Measurements from ENCODE around the gene AUTS2.

Gene AUTS2

GRCh38 chr7:70421319-70421718, 823.0 kb downstream of the AUTS2 start:
- no peaks in the 10 kb centered on the region for H3K36me3 ChIP-seq (ENCODE audit: control insufficient read depth in 2 of 2, insufficient read depth in 2 of 2, low read length in 2 of 2)
- H3K27me3 ChIP-seq (ENCODE audit: control insufficient read depth in 2 of 2, insufficient read depth in 2 of 2, low read length in 2 of 2) = no peaks in the 10 kb centered on the region
- no peaks in the 10 kb centered on the region for H3K4me1 ChIP-seq (ENCODE audit: control insufficient read depth in 2 of 2, insufficient read depth in 2 of 2, low read length in 2 of 2)
- no peak overlapping the region for H3K27ac ChIP-seq (ENCODE audit: low read depth in 2 of 2, low read length in 2 of 2)
- H3K9ac ChIP-seq (ENCODE audit: low read depth in 1 of 2, low read length in 2 of 2) = no peak overlapping the region
- no peaks in the 10 kb centered on the region for H3K9me3 ChIP-seq (ENCODE audit: control insufficient read depth in 2 of 2, low read length in 2 of 2)
- no peak overlapping the region for H3K4me3 ChIP-seq (ENCODE audit: low read length in 2 of 2)

GRCh38 chr7:70426249-70426880, 828.1 kb downstream of the AUTS2 start:
- H3K4me3 ChIP-seq (ENCODE audit: low read length in 2 of 2) = no peak overlapping the region
- H3K9me3 ChIP-seq (ENCODE audit: control insufficient read depth in 2 of 2, low read length in 2 of 2) = no peaks in the 10 kb centered on the region
- H3K27me3 ChIP-seq (ENCODE audit: control insufficient read depth in 2 of 2, insufficient read depth in 2 of 2, low read length in 2 of 2) = no peaks in the 10 kb centered on the region
- H3K36me3 ChIP-seq (ENCODE audit: control insufficient read depth in 2 of 2, insufficient read depth in 2 of 2, low read length in 2 of 2) = no peaks in the 10 kb centered on the region
- no peak overlapping the region for H3K27ac ChIP-seq (ENCODE audit: low read depth in 2 of 2, low read length in 2 of 2)
- no peaks in the 10 kb centered on the region for H3K4me1 ChIP-seq (ENCODE audit: control insufficient read depth in 2 of 2, insufficient read depth in 2 of 2, low read length in 2 of 2)
- H3K9ac ChIP-seq (ENCODE audit: low read depth in 1 of 2, low read length in 2 of 2) = no peak overlapping the region

- Histone ChIP-seq H3K4me1 (ENCODE audit: control insufficient read depth in 2 of 2, insufficient read depth in 2 of 2, low read length in 2 of 2) (no peaks in the 10 kb centered on the region), H3K27ac (ENCODE audit: low read depth in 2 of 2, low read length in 2 of 2) (no peak overlapping the region), H3K36me3 (ENCODE audit: control insufficient read depth in 2 of 2, insufficient read depth in 2 of 2, low read length in 2 of 2) (no peaks in the 10 kb centered on the region), H3K9me3 (ENCODE audit: control insufficient read depth in 2 of 2, low read length in 2 of 2) (no peaks in the 10 kb centered on the region), H3K9ac (ENCODE audit: low read depth in 1 of 2, low read length in 2 of 2) (no peak overlapping the region), H3K27me3 (ENCODE audit: control insufficient read depth in 2 of 2, insufficient read depth in 2 of 2, low read length in 2 of 2) (no peaks in the 10 kb centered on the region), H3K4me3 (ENCODE audit: low read length in 2 of 2) (no peak overlapping the region)
Measured at GRCh38 chr7:70432567-70433001, 834.3 kb downstream of the AUTS2 start.

- Histone ChIP-seq H3K4me1 (ENCODE audit: control insufficient read depth in 2 of 2, insufficient read depth in 2 of 2, low read length in 2 of 2) (no peaks in the 10 kb centered on the region), H3K27me3 (ENCODE audit: control insufficient read depth in 2 of 2, insufficient read depth in 2 of 2, low read length in 2 of 2) (no peaks in the 10 kb centered on the region), H3K27ac (ENCODE audit: low read depth in 2 of 2, low read length in 2 of 2) (no peak overlapping the region), H3K9me3 (ENCODE audit: control insufficient read depth in 2 of 2, low read length in 2 of 2) (no peaks in the 10 kb centered on the region), H3K36me3 (ENCODE audit: control insufficient read depth in 2 of 2, insufficient read depth in 2 of 2, low read length in 2 of 2) (no peaks in the 10 kb centered on the region), H3K4me3 (ENCODE audit: low read length in 2 of 2) (no peak overlapping the region), H3K9ac (ENCODE audit: low read depth in 1 of 2, low read length in 2 of 2) (no peak overlapping the region)
Measured at GRCh38 chr7:70434376-70434775, 836.1 kb downstream of the AUTS2 start.

- Histone ChIP-seq H3K9ac (ENCODE audit: low read depth in 1 of 2, low read length in 2 of 2) (no peak overlapping the region), H3K9me3 (ENCODE audit: control insufficient read depth in 2 of 2, low read length in 2 of 2) (no peaks in the 10 kb centered on the region), H3K4me3 (ENCODE audit: low read length in 2 of 2) (no peak overlapping the region), H3K27ac (ENCODE audit: low read depth in 2 of 2, low read length in 2 of 2) (no peak overlapping the region), H3K27me3 (ENCODE audit: control insufficient read depth in 2 of 2, insufficient read depth in 2 of 2, low read length in 2 of 2) (no peaks in the 10 kb centered on the region), H3K36me3 (ENCODE audit: control insufficient read depth in 2 of 2, insufficient read depth in 2 of 2, low read length in 2 of 2) (no peaks in the 10 kb centered on the region), H3K4me1 (ENCODE audit: control insufficient read depth in 2 of 2, insufficient read depth in 2 of 2, low read length in 2 of 2) (no peaks in the 10 kb centered on the region)
Measured at GRCh38 chr7:70434821-70435220, 836.5 kb downstream of the AUTS2 start.

GRCh38 chr7:70435634-70436033, 837.4 kb downstream of the AUTS2 start:
- no peak overlapping the region for H3K9ac ChIP-seq (ENCODE audit: low read depth in 1 of 2, low read length in 2 of 2)
- H3K4me3 ChIP-seq (ENCODE audit: low read length in 2 of 2) = no peak overlapping the region

GRCh38 chr7:70436790-70437350, 838.6 kb downstream of the AUTS2 start:
- H3K27ac ChIP-seq (ENCODE audit: low read depth in 2 of 2, low read length in 2 of 2) = no peak overlapping the region
- H3K4me1 ChIP-seq (ENCODE audit: control insufficient read depth in 2 of 2, insufficient read depth in 2 of 2, low read length in 2 of 2) = no peaks in the 10 kb centered on the region
- H3K9ac ChIP-seq (ENCODE audit: low read depth in 1 of 2, low read length in 2 of 2) = no peak overlapping the region
- no peaks in the 10 kb centered on the region for H3K9me3 ChIP-seq (ENCODE audit: control insufficient read depth in 2 of 2, low read length in 2 of 2)
- H3K36me3 ChIP-seq (ENCODE audit: control insufficient read depth in 2 of 2, insufficient read depth in 2 of 2, low read length in 2 of 2) = no peaks in the 10 kb centered on the region
- H3K4me3 ChIP-seq (ENCODE audit: low read length in 2 of 2) = no peak overlapping the region
- H3K27me3 ChIP-seq (ENCODE audit: control insufficient read depth in 2 of 2, insufficient read depth in 2 of 2, low read length in 2 of 2) = no peaks in the 10 kb centered on the region

More at GRCh38 chr7:70435634-70436033, 837.4 kb downstream of the AUTS2 start:
- Histone ChIP-seq H3K4me1 (ENCODE audit: control insufficient read depth in 2 of 2, insufficient read depth in 2 of 2, low read length in 2 of 2) (no peaks in the 10 kb centered on the region), H3K27me3 (ENCODE audit: control insufficient read depth in 2 of 2, insufficient read depth in 2 of 2, low read length in 2 of 2) (no peaks in the 10 kb centered on the region), H3K36me3 (ENCODE audit: control insufficient read depth in 2 of 2, insufficient read depth in 2 of 2, low read length in 2 of 2) (no peaks in the 10 kb centered on the region), H3K9me3 (ENCODE audit: control insufficient read depth in 2 of 2, low read length in 2 of 2) (no peaks in the 10 kb centered on the region), H3K27ac (ENCODE audit: low read depth in 2 of 2, low read length in 2 of 2) (no peak overlapping the region)

GRCh38 chr7:70439651-70440050, 841.4 kb downstream of the AUTS2 start:
- Histone ChIP-seq H3K27ac (ENCODE audit: low read depth in 2 of 2, low read length in 2 of 2) (no peak overlapping the region), H3K9me3 (ENCODE audit: control insufficient read depth in 2 of 2, low read length in 2 of 2) (no peaks in the 10 kb centered on the region), H3K9ac (ENCODE audit: low read depth in 1 of 2, low read length in 2 of 2) (no peak overlapping the region), H3K27me3 (ENCODE audit: control insufficient read depth in 2 of 2, insufficient read depth in 2 of 2, low read length in 2 of 2) (no peaks in the 10 kb centered on the region), H3K4me3 (ENCODE audit: low read length in 2 of 2) (no peak overlapping the region), H3K4me1 (ENCODE audit: control insufficient read depth in 2 of 2, insufficient read depth in 2 of 2, low read length in 2 of 2) (no peaks in the 10 kb centered on the region), H3K36me3 (ENCODE audit: control insufficient read depth in 2 of 2, insufficient read depth in 2 of 2, low read length in 2 of 2) (no peaks in the 10 kb centered on the region)

GRCh38 chr7:70446448-70447143, 848.3 kb downstream of the AUTS2 start:
- H3K27me3 ChIP-seq (ENCODE audit: control insufficient read depth in 2 of 2, insufficient read depth in 2 of 2, low read length in 2 of 2) = no peaks in the 10 kb centered on the region
- H3K9ac ChIP-seq (ENCODE audit: low read depth in 1 of 2, low read length in 2 of 2) = no peak overlapping the region
- no peak overlapping the region for H3K4me3 ChIP-seq (ENCODE audit: low read length in 2 of 2)
- no peak overlapping the region for H3K27ac ChIP-seq (ENCODE audit: low read depth in 2 of 2, low read length in 2 of 2)
- no peaks in the 10 kb centered on the region for H3K4me1 ChIP-seq (ENCODE audit: control insufficient read depth in 2 of 2, insufficient read depth in 2 of 2, low read length in 2 of 2)
- H3K36me3 ChIP-seq (ENCODE audit: control insufficient read depth in 2 of 2, insufficient read depth in 2 of 2, low read length in 2 of 2) = no peaks in the 10 kb centered on the region
- H3K9me3 ChIP-seq (ENCODE audit: control insufficient read depth in 2 of 2, low read length in 2 of 2) = no peaks in the 10 kb centered on the region

GRCh38 chr7:70448312-70448906, 850.1 kb downstream of the AUTS2 start:
- Histone ChIP-seq H3K27ac (ENCODE audit: low read depth in 2 of 2, low read length in 2 of 2) (no peak overlapping the region), H3K9ac (ENCODE audit: low read depth in 1 of 2, low read length in 2 of 2) (no peak overlapping the region), H3K36me3 (ENCODE audit: control insufficient read depth in 2 of 2, insufficient read depth in 2 of 2, low read length in 2 of 2) (no peaks in the 10 kb centered on the region), H3K27me3 (ENCODE audit: control insufficient read depth in 2 of 2, insufficient read depth in 2 of 2, low read length in 2 of 2) (no peaks in the 10 kb centered on the region), H3K9me3 (ENCODE audit: control insufficient read depth in 2 of 2, low read length in 2 of 2) (no peaks in the 10 kb centered on the region), H3K4me3 (ENCODE audit: low read length in 2 of 2) (no peak overlapping the region), H3K4me1 (ENCODE audit: control insufficient read depth in 2 of 2, insufficient read depth in 2 of 2, low read length in 2 of 2) (no peaks in the 10 kb centered on the region)

Measured in mucosa of rectum (tissue), 2 donors.